ENCODE measurements around the gene MFNG. TPM values are rescaled to one million over a fixed set of nuclear protein-coding genes. Genes with fewer than 3 reads are reported as not detected.

The MFNG gene
- total and polyA plus RNA-seq, 3 donors from 2014 or later: 7.5 to 8.2 (median 8.1) TPM

DNA sequence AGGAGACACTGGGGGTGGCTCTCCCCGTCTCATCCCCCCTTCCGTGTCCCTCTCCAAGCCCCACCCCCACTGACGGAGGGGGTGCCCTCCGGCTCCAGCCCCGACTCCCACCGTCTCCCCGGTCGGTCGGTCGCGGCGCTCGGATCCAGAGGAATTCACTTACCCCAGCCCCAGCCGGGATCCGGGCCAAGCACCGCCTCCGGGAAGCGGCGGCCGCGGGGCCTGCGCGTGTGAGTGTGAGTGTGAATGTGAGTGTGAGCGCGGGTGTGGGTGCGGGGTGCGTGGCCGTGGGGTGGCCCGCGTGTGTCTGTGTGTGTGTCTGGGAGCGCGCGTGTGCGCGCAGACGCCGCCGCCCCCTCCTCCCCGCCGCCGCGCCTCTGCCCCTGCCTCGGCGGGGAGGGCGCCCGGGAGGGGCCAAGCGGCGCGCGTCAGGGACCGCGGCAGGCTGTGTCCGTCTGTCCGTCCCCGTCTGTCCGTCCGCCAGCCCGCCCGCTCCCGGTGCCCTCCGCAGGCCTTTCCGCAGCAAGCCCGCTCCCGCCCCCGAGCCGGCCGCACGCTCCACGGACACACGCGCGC, 59.0 kb downstream of the MFNG start, which contains the start of gene ELFN2:
Gene ELFN2 (minus strand): TSS at position 345 of the 576 bp plus-strand sequence. CDS start 51,945 bp downstream, outside the sequence.
- 0% methylated on average over 8 to 50 of the region's 72 CpGs for WGBS, 2 donors
- Histone ChIP-seq H3K4me3 (peak within 1 kb of the TSS; percentile 36 to 44), H3K36me3 (ENCODE audit: low read depth, missing control alignments) (no peaks in the 10 kb centered on the region), H3K27me3 (no peaks in the 10 kb centered on the region), H3K4me1 (peaks cover 5% of the 10 kb centered on the region), H3K27ac (no peak within 1 kb of the TSS), H3K9me3 (no peaks in the 10 kb centered on the region)
- intact Hi-C loops (cut with DNase I; ENCODE audit: low total_unique reads): loop anchor here (10.0 kb wide), 1 partner anchor 112 kb away; no protein-coding TSS in a partner anchor
- TF ChIP-seq, protein P1, sequence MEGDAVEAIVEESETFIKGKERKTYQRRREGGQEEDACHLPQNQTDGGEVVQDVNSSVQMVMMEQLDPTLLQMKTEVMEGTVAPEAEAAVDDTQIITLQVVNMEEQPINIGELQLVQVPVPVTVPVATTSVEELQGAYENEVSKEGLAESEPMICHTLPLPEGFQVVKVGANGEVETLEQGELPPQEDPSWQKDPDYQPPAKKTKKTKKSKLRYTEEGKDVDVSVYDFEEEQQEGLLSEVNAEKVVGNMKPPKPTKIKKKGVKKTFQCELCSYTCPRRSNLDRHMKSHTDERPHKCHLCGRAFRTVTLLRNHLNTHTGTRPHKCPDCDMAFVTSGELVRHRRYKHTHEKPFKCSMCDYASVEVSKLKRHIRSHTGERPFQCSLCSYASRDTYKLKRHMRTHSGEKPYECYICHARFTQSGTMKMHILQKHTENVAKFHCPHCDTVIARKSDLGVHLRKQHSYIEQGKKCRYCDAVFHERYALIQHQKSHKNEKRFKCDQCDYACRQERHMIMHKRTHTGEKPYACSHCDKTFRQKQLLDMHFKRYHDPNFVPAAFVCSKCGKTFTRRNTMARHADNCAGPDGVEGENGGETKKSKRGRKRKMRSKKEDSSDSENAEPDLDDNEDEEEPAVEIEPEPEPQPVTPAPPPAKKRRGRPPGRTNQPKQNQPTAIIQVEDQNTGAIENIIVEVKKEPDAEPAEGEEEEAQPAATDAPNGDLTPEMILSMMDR (IDR thresholded peaks at IDR 0.05): no peak
- no peak for TF ChIP-seq POLR2A (IDR thresholded peaks at IDR 0.05)
- no peak for DNase-seq

DNA sequence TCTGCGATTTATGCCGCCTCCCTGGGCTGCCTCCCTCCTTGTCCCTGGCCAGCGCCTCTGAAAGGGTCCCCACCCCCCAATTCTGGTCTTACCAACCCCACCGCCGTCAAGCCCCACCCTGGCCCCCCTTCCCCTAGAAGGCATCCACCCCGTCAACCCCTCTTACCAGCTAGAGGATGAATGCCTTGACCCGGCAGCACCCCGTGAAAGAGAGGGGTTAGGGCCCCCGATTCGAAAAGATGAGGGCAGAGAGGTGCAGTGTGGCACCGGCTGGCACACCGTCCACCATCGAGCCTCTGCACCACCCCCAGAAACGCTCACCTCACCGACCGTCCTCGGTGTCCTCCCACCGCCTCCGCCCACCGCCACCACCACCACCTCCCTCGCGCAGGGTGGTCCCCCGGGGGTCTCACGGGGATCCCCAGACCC, 59.5 kb downstream of the MFNG start:
- Histone ChIP-seq H3K27ac (no peak overlapping the region), H3K36me3 (ENCODE audit: low read depth, missing control alignments) (no peaks in the 10 kb centered on the region), H3K4me3 (peak overlapping the region in 1 of 2 donors; percentile 44), H3K9me3 (no peaks in the 10 kb centered on the region), H3K27me3 (no peaks in the 10 kb centered on the region), H3K4me1 (peaks cover 5% of the 10 kb centered on the region)
- DNase-seq: no peak
- TF ChIP-seq, protein P1 (IDR thresholded peaks at IDR 0.05): no peak
- TF ChIP-seq POLR2A (IDR thresholded peaks at IDR 0.05): no peak
- 0 to 1% methylated on average over 2 to 21 of the region's 24 CpGs for WGBS, 2 donors
- intact Hi-C loops (cut with DNase I; ENCODE audit: low total_unique reads): loop anchor here (10.0 kb wide), 1 partner anchor 112 kb away; no protein-coding TSS in a partner anchor

DNA sequence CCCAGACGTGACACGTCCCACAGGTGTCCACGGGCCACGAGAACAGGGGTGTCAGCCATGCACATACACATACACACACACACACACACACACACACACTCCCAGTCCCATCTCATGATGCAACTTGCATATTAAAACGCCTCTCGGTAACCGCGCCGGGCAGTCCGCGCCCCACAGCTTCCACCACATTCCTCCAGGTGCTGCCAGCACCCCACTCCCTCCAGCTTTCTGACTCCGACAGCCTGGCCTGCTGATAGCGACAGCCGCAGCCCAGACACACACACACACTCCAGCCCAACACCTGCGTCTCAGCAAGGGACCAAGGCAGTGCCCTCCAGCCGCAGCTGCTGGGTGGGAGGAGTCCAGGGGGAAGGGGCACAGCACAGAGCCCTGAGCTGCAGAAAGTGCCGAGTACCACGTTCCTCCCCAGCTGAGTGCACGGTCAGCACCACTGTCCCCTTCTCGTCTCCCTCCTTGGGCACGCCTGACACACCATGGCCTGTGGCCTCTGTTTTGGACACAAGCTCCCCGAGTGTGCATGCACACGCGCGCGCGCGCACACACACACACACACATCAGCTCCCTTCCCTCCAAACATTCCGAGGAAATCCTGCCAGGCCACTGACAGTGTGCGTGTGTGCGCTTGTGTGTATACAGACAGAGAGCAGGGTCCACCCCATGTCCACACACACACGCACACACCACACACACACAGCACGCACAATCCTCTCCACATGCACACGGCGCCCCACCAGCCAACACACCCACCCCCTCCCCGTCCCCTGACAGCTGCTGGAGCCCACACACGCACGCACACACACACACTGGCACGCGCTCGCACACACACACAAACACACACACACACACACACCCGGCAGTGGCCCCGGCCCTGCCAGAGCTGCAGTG, 60.1 kb downstream of the MFNG start:
- no peaks in the 10 kb centered on the region for H3K9me3 ChIP-seq
- H3K4me1 ChIP-seq: peaks cover 5% of the 10 kb centered on the region
- no peak for TF ChIP-seq POLR2A (IDR thresholded peaks at IDR 0.05)
- TF ChIP-seq, protein P1 (IDR thresholded peaks at IDR 0.05): no peak
- H3K27me3 ChIP-seq: no peaks in the 10 kb centered on the region
- H3K4me3 ChIP-seq: no peak overlapping the region
- DNase-seq: no peak
- no peak overlapping the region for H3K27ac ChIP-seq
- intact Hi-C loops (cut with DNase I; ENCODE audit: low total_unique reads): loop anchor here (10.0 kb wide), 1 partner anchor 111 kb away; no protein-coding TSS in a partner anchor
- WGBS, 2 donors: 27 to 33% methylated on average over 19 to 43 of the region's 43 CpGs
- no peaks in the 10 kb centered on the region for H3K36me3 ChIP-seq (ENCODE audit: low read depth, missing control alignments)

DNA sequence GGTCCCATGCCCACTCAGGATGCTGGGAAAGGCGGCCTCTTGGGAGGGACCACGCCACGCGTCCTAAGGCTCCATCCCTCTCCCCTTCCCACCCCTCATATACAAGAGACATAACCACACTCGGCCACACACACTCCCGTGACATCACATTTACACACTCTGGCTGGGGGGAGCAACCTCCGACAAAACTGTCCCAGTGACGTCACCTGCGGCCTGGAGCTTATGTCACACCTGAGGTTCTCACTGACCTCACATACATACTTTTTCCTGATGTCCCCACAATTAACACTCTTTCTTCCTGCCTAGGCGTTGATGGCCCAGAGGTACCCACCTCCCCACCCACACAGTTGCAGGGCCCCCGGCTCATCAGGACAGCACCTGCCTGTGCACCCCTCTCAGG, 60.8 kb downstream of the MFNG start:
- H3K4me1 ChIP-seq: peaks cover 5% of the 10 kb centered on the region
- intact Hi-C loops (cut with DNase I; ENCODE audit: low total_unique reads): loop anchor here (10.0 kb wide), 1 partner anchor 111 kb away; no protein-coding TSS in a partner anchor

More for the DNA sequence above, 60.8 kb downstream of the MFNG start:
- Histone ChIP-seq H3K4me3 (no peak overlapping the region), H3K36me3 (ENCODE audit: low read depth, missing control alignments) (no peaks in the 10 kb centered on the region), H3K27ac (no peak overlapping the region), H3K27me3 (no peaks in the 10 kb centered on the region), H3K9me3 (no peaks in the 10 kb centered on the region)
- TF ChIP-seq POLR2A (IDR thresholded peaks at IDR 0.05): no peak
- TF ChIP-seq, protein P1 (IDR thresholded peaks at IDR 0.05): no peak
- 82 to 85% methylated on average over 11 of the region's 11 CpGs for WGBS, 2 donors
- no peak for DNase-seq
